ENCODE measurements around the gene MREG. TPM values are rescaled to one million over a fixed set of nuclear protein-coding genes. Genes with fewer than 3 reads are reported as not detected.

The MREG gene
- total and polyA plus RNA-seq, 9 of the 15 experiments (the other 6 are each of a cell fraction or from before 2014, with no cell fraction given): 0.77 to 3.8 (median 2.3) TPM

- no peak for DNase-seq (ENCODE audit: extremely low read depth in 1 of 4, low spot score in 3 of 4)
- intact Hi-C loops (cut with micrococcal nuclease) (no loop called here), in situ Hi-C loops (cut with MboI) (no loop called here)
- no peak overlapping the region for H3K9ac ChIP-seq (ENCODE audit: insufficient read depth in 1 of 2, low read depth in 2 of 2, low read length in 2 of 2)
- no TSS peak for BruUV-seq (replicated peaks)
- no peaks in the 10 kb centered on the region for H3K9me3 ChIP-seq (replicated peaks; ENCODE audit: control insufficient read depth, insufficient read depth, low read depth, low read length)
- ATAC-seq: no peak
- no peaks in the 10 kb centered on the region for H3K9me1 ChIP-seq (ENCODE audit: control insufficient read depth, insufficient read depth, low read length)
- WGBS (ENCODE audit: insufficient coverage, low coverage, missing lambda C conversion rate): 59% methylated on average over 6 of the region's 9 CpGs
- H2AFZ ChIP-seq (ENCODE audit: low read depth, low read length): no peak overlapping the region
- H3K36me3 ChIP-seq (ENCODE audit: control insufficient read depth, insufficient read depth, low read length): no peaks in the 10 kb centered on the region
- H3K4me1 ChIP-seq (replicated peaks in 1 of 2; ENCODE audit: control insufficient read depth in 2 of 2, insufficient read depth in 2 of 2, low read length in 2 of 2): no peaks in the 10 kb centered on the region; a peak in 1 of 5 replicates
- ChIA-PET CTCF (ENCODE audit: low intra/inter-chr PET ratio) (no interaction called here), POLR2A (interaction anchor here (0.7 kb wide), 1 partner anchor 122 kb away, joined by 3 read pairs; no protein-coding TSS in a partner anchor)
- H3K4me2 ChIP-seq (ENCODE audit: insufficient read depth, low read length): no peak overlapping the region
- H3K4me3 ChIP-seq: no peak overlapping the region
- no peaks in the 10 kb centered on the region for H3K27me3 ChIP-seq (ENCODE audit: control insufficient read depth in 2 of 2, insufficient read depth in 2 of 2, low read length in 2 of 2)
- no peaks in the 10 kb centered on the region for H4K20me1 ChIP-seq (replicated peaks; ENCODE audit: control insufficient read depth, insufficient read depth, low read length)
- no peak for TF ChIP-seq FUS (optimal IDR thresholded peaks at IDR 0.05; ENCODE audit: low read depth, low read length)
- TF ChIP-seq CBX3 (IDR thresholded peaks at IDR 0.05; ENCODE audit: borderline replicate concordance in 1 of 2, low read length in 2 of 2): no peak
- no peak for TF ChIP-seq CAMTA2 (CRISPR knock-in tag; conservative IDR thresholded peaks at IDR 0.05)
- TF ChIP-seq, protein P1, sequence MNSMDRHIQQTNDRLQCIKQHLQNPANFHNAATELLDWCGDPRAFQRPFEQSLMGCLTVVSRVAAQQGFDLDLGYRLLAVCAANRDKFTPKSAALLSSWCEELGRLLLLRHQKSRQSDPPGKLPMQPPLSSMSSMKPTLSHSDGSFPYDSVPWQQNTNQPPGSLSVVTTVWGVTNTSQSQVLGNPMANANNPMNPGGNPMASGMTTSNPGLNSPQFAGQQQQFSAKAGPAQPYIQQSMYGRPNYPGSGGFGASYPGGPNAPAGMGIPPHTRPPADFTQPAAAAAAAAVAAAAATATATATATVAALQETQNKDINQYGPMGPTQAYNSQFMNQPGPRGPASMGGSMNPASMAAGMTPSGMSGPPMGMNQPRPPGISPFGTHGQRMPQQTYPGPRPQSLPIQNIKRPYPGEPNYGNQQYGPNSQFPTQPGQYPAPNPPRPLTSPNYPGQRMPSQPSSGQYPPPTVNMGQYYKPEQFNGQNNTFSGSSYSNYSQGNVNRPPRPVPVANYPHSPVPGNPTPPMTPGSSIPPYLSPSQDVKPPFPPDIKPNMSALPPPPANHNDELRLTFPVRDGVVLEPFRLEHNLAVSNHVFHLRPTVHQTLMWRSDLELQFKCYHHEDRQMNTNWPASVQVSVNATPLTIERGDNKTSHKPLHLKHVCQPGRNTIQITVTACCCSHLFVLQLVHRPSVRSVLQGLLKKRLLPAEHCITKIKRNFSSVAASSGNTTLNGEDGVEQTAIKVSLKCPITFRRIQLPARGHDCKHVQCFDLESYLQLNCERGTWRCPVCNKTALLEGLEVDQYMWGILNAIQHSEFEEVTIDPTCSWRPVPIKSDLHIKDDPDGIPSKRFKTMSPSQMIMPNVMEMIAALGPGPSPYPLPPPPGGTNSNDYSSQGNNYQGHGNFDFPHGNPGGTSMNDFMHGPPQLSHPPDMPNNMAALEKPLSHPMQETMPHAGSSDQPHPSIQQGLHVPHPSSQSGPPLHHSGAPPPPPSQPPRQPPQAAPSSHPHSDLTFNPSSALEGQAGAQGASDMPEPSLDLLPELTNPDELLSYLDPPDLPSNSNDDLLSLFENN (IDR thresholded peaks at IDR 0.05; ENCODE audit: low read depth in 2 of 2, low read length in 2 of 2): no peak
- no peak for TF ChIP-seq KLF16 (IDR thresholded peaks at IDR 0.05)
- TF ChIP-seq, protein P2, sequence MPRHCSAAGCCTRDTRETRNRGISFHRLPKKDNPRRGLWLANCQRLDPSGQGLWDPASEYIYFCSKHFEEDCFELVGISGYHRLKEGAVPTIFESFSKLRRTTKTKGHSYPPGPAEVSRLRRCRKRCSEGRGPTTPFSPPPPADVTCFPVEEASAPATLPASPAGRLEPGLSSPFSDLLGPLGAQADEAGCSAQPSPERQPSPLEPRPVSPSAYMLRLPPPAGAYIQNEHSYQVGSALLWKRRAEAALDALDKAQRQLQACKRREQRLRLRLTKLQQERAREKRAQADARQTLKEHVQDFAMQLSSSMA (CRISPR knock-in tag; IDR thresholded peaks at IDR 0.05): no peak
- TF ChIP-seq SLC30A9 (CRISPR knock-in tag; IDR thresholded peaks at IDR 0.05): no peak
- TF ChIP-seq, protein P3, sequence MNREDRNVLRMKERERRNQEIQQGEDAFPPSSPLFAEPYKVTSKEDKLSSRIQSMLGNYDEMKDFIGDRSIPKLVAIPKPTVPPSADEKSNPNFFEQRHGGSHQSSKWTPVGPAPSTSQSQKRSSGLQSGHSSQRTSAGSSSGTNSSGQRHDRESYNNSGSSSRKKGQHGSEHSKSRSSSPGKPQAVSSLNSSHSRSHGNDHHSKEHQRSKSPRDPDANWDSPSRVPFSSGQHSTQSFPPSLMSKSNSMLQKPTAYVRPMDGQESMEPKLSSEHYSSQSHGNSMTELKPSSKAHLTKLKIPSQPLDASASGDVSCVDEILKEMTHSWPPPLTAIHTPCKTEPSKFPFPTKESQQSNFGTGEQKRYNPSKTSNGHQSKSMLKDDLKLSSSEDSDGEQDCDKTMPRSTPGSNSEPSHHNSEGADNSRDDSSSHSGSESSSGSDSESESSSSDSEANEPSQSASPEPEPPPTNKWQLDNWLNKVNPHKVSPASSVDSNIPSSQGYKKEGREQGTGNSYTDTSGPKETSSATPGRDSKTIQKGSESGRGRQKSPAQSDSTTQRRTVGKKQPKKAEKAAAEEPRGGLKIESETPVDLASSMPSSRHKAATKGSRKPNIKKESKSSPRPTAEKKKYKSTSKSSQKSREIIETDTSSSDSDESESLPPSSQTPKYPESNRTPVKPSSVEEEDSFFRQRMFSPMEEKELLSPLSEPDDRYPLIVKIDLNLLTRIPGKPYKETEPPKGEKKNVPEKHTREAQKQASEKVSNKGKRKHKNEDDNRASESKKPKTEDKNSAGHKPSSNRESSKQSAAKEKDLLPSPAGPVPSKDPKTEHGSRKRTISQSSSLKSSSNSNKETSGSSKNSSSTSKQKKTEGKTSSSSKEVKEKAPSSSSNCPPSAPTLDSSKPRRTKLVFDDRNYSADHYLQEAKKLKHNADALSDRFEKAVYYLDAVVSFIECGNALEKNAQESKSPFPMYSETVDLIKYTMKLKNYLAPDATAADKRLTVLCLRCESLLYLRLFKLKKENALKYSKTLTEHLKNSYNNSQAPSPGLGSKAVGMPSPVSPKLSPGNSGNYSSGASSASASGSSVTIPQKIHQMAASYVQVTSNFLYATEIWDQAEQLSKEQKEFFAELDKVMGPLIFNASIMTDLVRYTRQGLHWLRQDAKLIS (CRISPR knock-in tag; IDR thresholded peaks at IDR 0.05): no peak
- TF ChIP-seq RHOXF2B (CRISPR knock-in tag; conservative IDR thresholded peaks at IDR 0.05): no peak
- H3K79me2 ChIP-seq (ENCODE audit: control insufficient read depth, insufficient read depth, low read length): no peaks in the 10 kb centered on the region
- no peak overlapping the region for H3K27ac ChIP-seq (ENCODE audit: extremely low read depth, low read depth, low read length)
- FAIRE-seq: no peak
Observed at GRCh38 chr2:215907147-215907546, 106.2 kb downstream of the MREG start.

Data from K562 (cell line).